ENCODE measurements around the gene EDDM13. TPM values are rescaled to one million over a fixed set of nuclear protein-coding genes. Genes with fewer than 3 reads are reported as not detected.
"Not testable (repeated sequence)": the region's sequence is repeated elsewhere in the genome, so short reads cannot be mapped to it uniquely, and the experiment has no call there.

The EDDM13 gene
- total RNA-seq, 1 experiment from 2014 or later = not detected

- Histone ChIP-seq H3K79me2 (ENCODE audit: low read length) (no peaks in the 10 kb centered on the region), H3F3A (ENCODE audit: low read length, unreplicated experiment) (no peaks in the 10 kb centered on the region), H3K9ac (ENCODE audit: low read length) (no peak overlapping the region), H3K36me3 (ENCODE audit: low read depth, low read length) (no peaks in the 10 kb centered on the region), H3K27me3 (ENCODE audit: low read length) (peaks cover 4% of the 10 kb centered on the region; the same call in 1 of the 2 replicates), H3K27ac (ENCODE audit: low read length) (no peak overlapping the region), H3K4me2 (ENCODE audit: low read length) (no peak overlapping the region), H3K9me3 (ENCODE audit: low read length) (no peaks in the 10 kb centered on the region), H2AFZ (ENCODE audit: low read length) (no peak overlapping the region), H3K4me3 (ENCODE audit: low read length) (no peak overlapping the region), H4K20me1 (ENCODE audit: low read length) (no peaks in the 10 kb centered on the region), H3K9me2 (replicated peaks; ENCODE audit: low read length) (no peaks in the 10 kb centered on the region), H3K4me1 (ENCODE audit: insufficient read depth, low read length) (no peaks in the 10 kb centered on the region)
- CTCF ChIA-PET = interaction anchor here (0.7 to 1.7 kb wide), 8 partner anchors 18 to 266 kb away, joined by 5 to 141 read pairs (median 12); partner anchors contain the start of gene ZSCAN5A
- POLR2A ChIA-PET (ENCODE audit: unreplicated experiment) = no interaction called here
- TF ChIP-seq EZH2phosphoT487 (IDR thresholded peaks at IDR 0.05; ENCODE audit: borderline replicate concordance, low read length) = no peak
- TF ChIP-seq CTCF (conservative IDR thresholded peaks at IDR 0.05; ENCODE audit: low read depth, low read length) = no peak
- TF ChIP-seq EZH2 (IDR thresholded peaks at IDR 0.05; ENCODE audit: low read length, unreplicated experiment) = no peak
- DNase-seq = no peak
- BruUV-seq (replicated peaks) = no TSS peak
- intact Hi-C loops (cut with micrococcal nuclease) = loop anchor here (1.0 kb wide), 3 partner anchors 79 to 266 kb away; no protein-coding TSS in a partner anchor
- no peak for ATAC-seq
Measured at GRCh38 chr19:56332695-56333094, 60.1 kb downstream of the EDDM13 start.

DNA sequence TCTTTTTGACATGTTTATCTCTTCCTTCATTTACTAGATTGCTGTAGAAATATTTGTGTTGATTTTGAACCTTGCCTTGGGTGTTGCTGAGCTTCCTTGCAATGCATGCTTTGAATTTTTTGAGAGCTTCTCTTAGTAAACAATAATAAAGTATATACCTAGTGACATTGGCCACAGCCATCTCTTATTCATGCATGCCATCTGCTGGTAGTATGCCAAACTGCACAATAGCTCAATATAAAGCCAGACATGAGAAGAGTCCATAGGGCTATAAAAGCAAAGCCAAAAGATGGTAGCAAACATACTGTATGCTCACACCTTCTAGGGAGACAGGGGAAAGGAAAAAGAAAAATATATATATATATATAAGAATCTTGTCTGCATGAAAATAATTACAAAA, 61.0 kb downstream of the EDDM13 start:
- H3K4me2 ChIP-seq (ENCODE audit: low read length) = no peak overlapping the region
- H3K9ac ChIP-seq (ENCODE audit: low read length) = no peak overlapping the region
- H3K36me3 ChIP-seq (ENCODE audit: low read depth, low read length) = no peaks in the 10 kb centered on the region
- DNase-seq (peak; percentile 87), ATAC-seq (peak; percentile 88)
- CTCF ChIA-PET = interaction anchor here (0.5 to 1.7 kb wide), 22 partner anchors 19 to 765 kb away, joined by 3 to 141 read pairs (median 5); partner anchors contain the start of gene ZSCAN5A
- H3K9me3 ChIP-seq (ENCODE audit: low read length) = 0 out of 2 replicates have a peak, but pooled peaks cover 5% of the 10 kb centered on the region
- intact Hi-C loops (cut with micrococcal nuclease) = loop anchor here (1.0 kb wide), 3 partner anchors 80 to 267 kb away; no protein-coding TSS in a partner anchor
- no peak overlapping the region for H2AFZ ChIP-seq (ENCODE audit: low read length)
- no peaks in the 10 kb centered on the region for H3F3A ChIP-seq (ENCODE audit: low read length, unreplicated experiment)
- POLR2A ChIA-PET (ENCODE audit: unreplicated experiment) = interaction anchor here (0.6 kb wide), 1 partner anchor 80 kb away, joined by 3 read pairs; no protein-coding TSS in a partner anchor
- no peak for TF ChIP-seq EZH2phosphoT487 (IDR thresholded peaks at IDR 0.05; ENCODE audit: borderline replicate concordance, low read length)
- peak; percentile 92 for TF ChIP-seq CTCF (conservative IDR thresholded peaks at IDR 0.05; ENCODE audit: low read depth, low read length)
- peaks cover 4% of the 10 kb centered on the region; the same call in 1 of the 2 replicates for H3K27me3 ChIP-seq (ENCODE audit: low read length)
- no TSS peak for BruUV-seq (replicated peaks)
- H3K4me1 ChIP-seq (ENCODE audit: insufficient read depth, low read length) = no peaks in the 10 kb centered on the region
- no peaks in the 10 kb centered on the region for H3K79me2 ChIP-seq (ENCODE audit: low read length)
- H4K20me1 ChIP-seq (ENCODE audit: low read length) = no peaks in the 10 kb centered on the region
- no peak overlapping the region for H3K27ac ChIP-seq (ENCODE audit: low read length)
- no peaks in the 10 kb centered on the region for H3K9me2 ChIP-seq (replicated peaks; ENCODE audit: low read length)
- no peak overlapping the region for H3K4me3 ChIP-seq (ENCODE audit: low read length)

GRCh38 chr19:56335371-56335770, 62.8 kb downstream of the EDDM13 start:
- intact Hi-C loops (cut with micrococcal nuclease); POLR2A ChIA-PET (ENCODE audit: unreplicated experiment); H3K9ac ChIP-seq (ENCODE audit: low read length); H2AFZ ChIP-seq (ENCODE audit: low read length); DNase-seq; H3K27ac ChIP-seq (ENCODE audit: low read length); ATAC-seq; H4K20me1 ChIP-seq (ENCODE audit: low read length); H3K79me2 ChIP-seq (ENCODE audit: low read length); H3K4me2 ChIP-seq (ENCODE audit: low read length); H3K4me1 ChIP-seq (ENCODE audit: insufficient read depth, low read length); H3K36me3 ChIP-seq (ENCODE audit: low read depth, low read length); H3K4me3 ChIP-seq (ENCODE audit: low read length); BruUV-seq (replicated peaks); H3K27me3 ChIP-seq (ENCODE audit: low read length); CTCF ChIA-PET; H3F3A ChIP-seq (ENCODE audit: low read length, unreplicated experiment); H3K9me2 ChIP-seq (replicated peaks; ENCODE audit: low read length): not testable (repeated sequence)
- peaks cover 17% of the 10 kb centered on the region; the same call in 1 of the 2 replicates for H3K9me3 ChIP-seq (ENCODE audit: low read length)

DNA sequence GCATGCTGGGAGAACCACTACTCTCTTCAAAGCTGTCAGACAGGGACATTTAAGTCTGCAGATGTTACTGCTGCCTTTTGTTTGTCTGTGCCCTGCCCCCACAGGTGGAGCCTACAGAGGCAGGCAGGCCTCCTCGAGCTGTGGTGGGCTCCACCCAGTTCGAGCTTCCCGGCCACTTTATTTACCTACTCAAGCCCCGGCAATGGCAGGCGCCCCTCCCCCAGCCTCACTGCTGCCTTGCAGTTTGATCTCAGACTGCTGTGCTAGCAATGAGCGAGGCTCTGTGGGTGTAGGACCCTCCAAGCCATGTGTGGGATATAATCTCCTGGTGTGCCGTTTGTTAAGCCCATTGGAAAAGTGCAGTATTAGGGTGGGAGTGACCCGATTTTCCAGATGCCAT, 64.5 kb downstream of the EDDM13 start:
- H3K4me2 ChIP-seq (ENCODE audit: low read length); H2AFZ ChIP-seq (ENCODE audit: low read length); ATAC-seq; H3K4me1 ChIP-seq (ENCODE audit: insufficient read depth, low read length); BruUV-seq (replicated peaks); H3K79me2 ChIP-seq (ENCODE audit: low read length); intact Hi-C loops (cut with micrococcal nuclease); DNase-seq; H3K27me3 ChIP-seq (ENCODE audit: low read length); H3K9ac ChIP-seq (ENCODE audit: low read length); H3K27ac ChIP-seq (ENCODE audit: low read length); H3K4me3 ChIP-seq (ENCODE audit: low read length); H3K36me3 ChIP-seq (ENCODE audit: low read depth, low read length); CTCF ChIA-PET; H4K20me1 ChIP-seq (ENCODE audit: low read length); POLR2A ChIA-PET (ENCODE audit: unreplicated experiment); H3K9me2 ChIP-seq (replicated peaks; ENCODE audit: low read length); H3F3A ChIP-seq (ENCODE audit: low read length, unreplicated experiment): not testable (repeated sequence)
- H3K9me3 ChIP-seq (ENCODE audit: low read length) = peaks cover 33% of the 10 kb centered on the region; the same call in 1 of the 2 replicates

GRCh38 chr19:56339031-56339430, 66.5 kb downstream of the EDDM13 start:
- BruUV-seq (replicated peaks); H2AFZ ChIP-seq (ENCODE audit: low read length); H3K36me3 ChIP-seq (ENCODE audit: low read depth, low read length); H3K27me3 ChIP-seq (ENCODE audit: low read length); DNase-seq; ATAC-seq; CTCF ChIA-PET; H3K4me3 ChIP-seq (ENCODE audit: low read length); H3K9me2 ChIP-seq (replicated peaks; ENCODE audit: low read length); H3K27ac ChIP-seq (ENCODE audit: low read length); H3K9ac ChIP-seq (ENCODE audit: low read length); POLR2A ChIA-PET (ENCODE audit: unreplicated experiment); H3F3A ChIP-seq (ENCODE audit: low read length, unreplicated experiment); intact Hi-C loops (cut with micrococcal nuclease); H3K4me2 ChIP-seq (ENCODE audit: low read length); H3K4me1 ChIP-seq (ENCODE audit: insufficient read depth, low read length); H3K79me2 ChIP-seq (ENCODE audit: low read length); H4K20me1 ChIP-seq (ENCODE audit: low read length): not testable (repeated sequence)
- H3K9me3 ChIP-seq (ENCODE audit: low read length) = peaks cover 46% of the 10 kb centered on the region
